Loucy (cell line): ENCODE data around the gene PRKCQ.

ENCODE experiments used
- H2AFZ ChIP-seq: fragments of 200-600 bp; sonication (generic); 2 replicates; pipeline ENCODE4 v1.6.0; 2016; ENCODE audit warnings: antibody characterized with exemption, mild to moderate bottlenecking, low read length, moderate library complexity
- H3F3A ChIP-seq: fragments of 200-600 bp; 2 replicates; pipeline ENCODE4 v1.6.0; 2016; ENCODE audit warnings: antibody characterized with exemption, low read depth, mild to moderate bottlenecking
- H3K27me3 ChIP-seq: fragments of 200-600 bp; sonication (generic); 2 replicates; pipeline ENCODE4 v1.6.1; 2014; ENCODE audit warnings: low read length, mild to moderate bottlenecking; ENCODE audit not compliant: insufficient read depth, poor library complexity, severe bottlenecking
- H3K36me3 ChIP-seq: fragments of 200-600 bp; sonication (generic); 2 replicates; pipeline ENCODE4 v1.6.1; 2016; ENCODE audit warnings: low read length; ENCODE audit not compliant: insufficient read depth
- H3K4me1 ChIP-seq: fragments of 200-600 bp; sonication (generic); 2 replicates; pipeline ENCODE4 v1.5.1; 2014; ENCODE audit warnings: low read length, mild to moderate bottlenecking; ENCODE audit not compliant: insufficient read depth, poor library complexity, severe bottlenecking
- H3K4me2 ChIP-seq: fragments of 200-600 bp; sonication (generic); 2 replicates; pipeline ENCODE4 v1.6.0; 2014; ENCODE audit warnings: antibody characterized with exemption, low read length, low read depth, mild to moderate bottlenecking; ENCODE audit not compliant: poor library complexity, severe bottlenecking
- H3K4me3 ChIP-seq: fragments of 200-600 bp; sonication (generic); 2 replicates; pipeline ENCODE4 v1.5.1; 2014; ENCODE audit warnings: low read length, mild to moderate bottlenecking, mixed read lengths; ENCODE audit not compliant: poor library complexity, severe bottlenecking
- H3K79me2 ChIP-seq: fragments of 200-600 bp; sonication (generic); 2 replicates; pipeline ENCODE4 v1.6.1; 2014; ENCODE audit warnings: low read length; ENCODE audit not compliant: insufficient read depth
- H3K9ac ChIP-seq: fragments of 200-600 bp; sonication (generic); 2 replicates; pipeline ENCODE4 v1.6.0; 2014; ENCODE audit warnings: mild to moderate bottlenecking, low read depth, low read length, moderate library complexity; ENCODE audit not compliant: poor library complexity, severe bottlenecking
- H3K9me2 ChIP-seq: fragments of 200-600 bp; sonication (generic); replicated peaks from 2 replicates; pipeline ENCODE4 v1.6.1; 2016; ENCODE audit warnings: low read depth, low read length, mixed read lengths
- H3K9me3 ChIP-seq: fragments of 200-600 bp; sonication (generic); 2 replicates; pipeline ENCODE4 v1.6.1; 2014; ENCODE audit warnings: mild to moderate bottlenecking, antibody characterized with exemption, low read length, low read depth; ENCODE audit not compliant: insufficient read depth
- H4K20me1 ChIP-seq: fragments of 200-600 bp; sonication (generic); 2 replicates; pipeline ENCODE4 v1.6.0; 2014; ENCODE audit warnings: antibody characterized with exemption, low read length, mild to moderate bottlenecking; ENCODE audit not compliant: insufficient read depth, poor library complexity, severe bottlenecking
- CTCF ChIP-seq: fragments of 200-600 bp; sonication (generic); conservative IDR thresholded peaks from 2 replicates; pipeline ENCODE4 v1.5.1; 2014; ENCODE audit warnings: mild to moderate bottlenecking, antibody characterized with exemption, low read length
- EZH2phosphoT487 ChIP-seq: fragments of 200-600 bp; IDR thresholded peaks from 2 replicates; pipeline ENCODE4 v1.6.1; 2018; ENCODE audit warnings: antibody characterized with exemption, mild to moderate bottlenecking, moderate library complexity, borderline replicate concordance

Gene PRKCQ

DNA sequence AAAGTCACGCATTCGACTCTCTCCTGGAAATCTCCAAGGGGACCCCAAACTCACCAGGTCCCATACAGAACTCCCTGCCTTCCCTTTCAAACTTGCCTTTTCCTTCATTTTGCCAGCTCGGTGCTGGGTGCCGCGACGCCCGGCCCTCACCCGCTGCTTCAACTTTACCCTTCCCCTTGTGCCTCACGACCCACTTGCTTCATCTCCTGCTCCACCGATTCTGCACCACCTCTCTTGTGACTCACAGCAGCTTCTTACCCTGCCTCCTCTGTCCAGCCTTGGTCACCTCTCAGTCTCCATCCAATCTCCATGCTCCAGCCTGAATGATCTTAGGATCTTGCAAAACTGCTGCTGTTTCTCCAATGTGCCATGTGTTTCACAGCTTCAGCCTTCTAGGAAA, 59.9 kb downstream of the PRKCQ start:
- Histone ChIP-seq H3K27me3 (no peaks in the 10 kb centered on the region), H3K79me2 (peaks cover 93% of the 10 kb centered on the region), H3K9me3 (no peaks in the 10 kb centered on the region), H3K4me2 (no peak overlapping the region), H3K9ac (no peak overlapping the region), H3K4me1 (peaks cover 36% of the 10 kb centered on the region), H2AFZ (no peak overlapping the region), H3K4me3 (no peak overlapping the region), H3F3A (no peaks in the 10 kb centered on the region), H3K36me3 (peaks cover 21% of the 10 kb centered on the region; the same call in 1 of the 2 replicates), H3K9me2 (no peaks in the 10 kb centered on the region), H4K20me1 (peaks cover 18% of the 10 kb centered on the region)
- TF ChIP-seq CTCF, result no peak
- TF ChIP-seq EZH2phosphoT487, result no peak

DNA sequence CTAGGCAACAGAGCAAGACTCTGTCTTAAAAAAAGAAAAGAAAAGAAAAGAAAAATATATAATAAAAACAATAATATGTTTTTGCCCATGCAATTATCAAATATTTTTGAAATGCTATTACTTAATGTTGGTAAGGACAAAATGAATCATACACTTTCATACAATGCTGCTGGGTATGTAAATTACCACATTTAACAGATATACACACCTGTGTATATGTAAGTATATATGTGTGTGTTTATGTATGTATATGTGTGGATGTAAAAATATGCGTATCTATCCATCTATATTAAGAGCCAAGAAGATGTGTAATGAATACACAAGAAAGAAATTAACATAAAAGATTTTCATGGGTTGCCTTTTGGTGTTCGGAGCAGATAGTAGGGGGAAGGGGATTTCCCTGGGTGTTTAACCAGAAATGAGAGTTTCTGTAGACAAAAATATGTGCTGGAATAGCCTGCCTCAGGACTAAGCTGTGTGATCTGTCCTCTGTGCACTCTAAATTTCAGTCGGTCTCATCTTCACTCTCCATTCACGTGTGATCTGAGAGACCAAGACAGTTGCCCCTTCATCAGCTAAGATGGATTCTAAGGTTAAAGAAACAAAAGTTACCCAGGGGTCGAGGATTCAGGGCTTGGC, 61.2 kb downstream of the PRKCQ start:
- H3K27me3 ChIP-seq, result no peaks in the 10 kb centered on the region
- no peaks in the 10 kb centered on the region for H3K9me3 ChIP-seq

DNA sequence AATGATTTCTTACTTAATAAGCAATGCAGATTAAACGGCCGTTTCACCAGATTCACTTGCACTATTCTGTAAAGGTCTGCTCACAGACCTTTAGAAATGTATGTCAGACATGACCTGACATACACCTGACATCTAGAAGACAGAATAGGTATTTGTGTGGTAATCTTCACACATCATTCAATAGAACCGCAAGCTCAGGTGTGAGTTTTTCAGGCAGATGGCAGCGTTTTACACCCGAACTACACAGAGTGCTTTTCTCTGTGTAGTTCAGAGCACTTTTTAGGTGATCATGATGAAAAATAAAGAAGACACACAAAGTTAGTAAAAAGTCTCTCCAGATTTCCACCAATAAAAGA, 63.2 kb downstream of the PRKCQ start:
- peaks cover 87% of the 10 kb centered on the region for H3K79me2 ChIP-seq
- H3K9ac ChIP-seq, result no peak overlapping the region
- H2AFZ ChIP-seq, result no peak overlapping the region
- TF ChIP-seq EZH2phosphoT487 (no peak), CTCF (peak; percentile 36; the same call in 1 of the 2 replicates)
- no peaks in the 10 kb centered on the region for H3K9me2 ChIP-seq
- H3F3A ChIP-seq, result 0 out of 2 replicates have a peak, but pooled peaks cover 8% of the 10 kb centered on the region
- peaks cover 38% of the 10 kb centered on the region for H3K36me3 ChIP-seq
- H3K4me3 ChIP-seq, result no peak overlapping the region
- H3K4me2 ChIP-seq, result no peak overlapping the region
- H4K20me1 ChIP-seq, result peaks cover 18% of the 10 kb centered on the region
- peaks cover 60% of the 10 kb centered on the region for H3K4me1 ChIP-seq
- H3K27me3 ChIP-seq, result no peaks in the 10 kb centered on the region
- H3K9me3 ChIP-seq, result 0 out of 2 replicates have a peak, but pooled peaks cover 2% of the 10 kb centered on the region

More for the DNA sequence above, 61.2 kb downstream of the PRKCQ start:
- H3F3A ChIP-seq, result no peaks in the 10 kb centered on the region
- TF ChIP-seq EZH2phosphoT487, result no peak
- TF ChIP-seq CTCF, result no peak
- H3K79me2 ChIP-seq, result peaks cover 93% of the 10 kb centered on the region
- H3K4me1 ChIP-seq, result peaks cover 48% of the 10 kb centered on the region
- peaks cover 23% of the 10 kb centered on the region for H4K20me1 ChIP-seq
- no peak overlapping the region for H2AFZ ChIP-seq
- H3K36me3 ChIP-seq, result peaks cover 25% of the 10 kb centered on the region
- H3K9ac ChIP-seq, result no peak overlapping the region
- H3K4me3 ChIP-seq, result no peak overlapping the region
- H3K9me2 ChIP-seq, result no peaks in the 10 kb centered on the region
- H3K4me2 ChIP-seq, result no peak overlapping the region
